Measurements from ENCODE around the gene RUNX2. TPM values are rescaled to one million over a fixed set of nuclear protein-coding genes. Genes with fewer than 3 reads are reported as not detected.

The RUNX2 gene
- total and polyA plus RNA-seq, 4 donors = 0.09 to 1.5 (median 0.75) TPM

DNA sequence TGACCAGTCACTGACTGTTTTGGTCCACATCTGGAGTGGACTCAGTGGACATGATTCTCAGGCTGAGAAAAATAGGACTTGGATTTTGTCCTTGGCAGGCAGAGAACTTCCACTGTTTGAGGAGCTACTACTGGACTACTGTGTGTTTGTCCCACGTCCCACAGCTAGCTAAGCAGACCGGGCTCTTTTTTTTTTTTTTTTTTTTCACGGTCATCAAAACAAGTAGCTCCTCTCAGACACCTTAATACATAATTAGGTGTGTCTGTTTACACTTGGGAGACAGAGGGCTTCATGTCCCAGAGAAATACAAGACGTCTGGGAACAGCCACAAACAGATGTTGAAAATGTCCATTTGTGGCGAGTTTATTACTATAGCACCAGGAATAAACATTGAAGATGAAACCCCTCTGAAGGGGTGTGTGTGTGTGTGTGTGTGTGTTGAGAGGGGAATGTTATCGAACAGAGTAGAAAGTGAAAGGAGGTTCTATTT is 204.6 kb downstream of the RUNX2 start:
- TF ChIP-seq, protein P1, sequence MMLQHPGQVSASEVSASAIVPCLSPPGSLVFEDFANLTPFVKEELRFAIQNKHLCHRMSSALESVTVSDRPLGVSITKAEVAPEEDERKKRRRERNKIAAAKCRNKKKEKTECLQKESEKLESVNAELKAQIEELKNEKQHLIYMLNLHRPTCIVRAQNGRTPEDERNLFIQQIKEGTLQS (IDR thresholded peaks at IDR 0.05) = no peak
- TF ChIP-seq FOXA2 (IDR thresholded peaks at IDR 0.05) = no peak
- TF ChIP-seq EGR1 (IDR thresholded peaks at IDR 0.05; ENCODE audit: low read depth in 2 of 2) = no peak
- no peak for TF ChIP-seq JUND (IDR thresholded peaks at IDR 0.05)
- TF ChIP-seq, protein P2, sequence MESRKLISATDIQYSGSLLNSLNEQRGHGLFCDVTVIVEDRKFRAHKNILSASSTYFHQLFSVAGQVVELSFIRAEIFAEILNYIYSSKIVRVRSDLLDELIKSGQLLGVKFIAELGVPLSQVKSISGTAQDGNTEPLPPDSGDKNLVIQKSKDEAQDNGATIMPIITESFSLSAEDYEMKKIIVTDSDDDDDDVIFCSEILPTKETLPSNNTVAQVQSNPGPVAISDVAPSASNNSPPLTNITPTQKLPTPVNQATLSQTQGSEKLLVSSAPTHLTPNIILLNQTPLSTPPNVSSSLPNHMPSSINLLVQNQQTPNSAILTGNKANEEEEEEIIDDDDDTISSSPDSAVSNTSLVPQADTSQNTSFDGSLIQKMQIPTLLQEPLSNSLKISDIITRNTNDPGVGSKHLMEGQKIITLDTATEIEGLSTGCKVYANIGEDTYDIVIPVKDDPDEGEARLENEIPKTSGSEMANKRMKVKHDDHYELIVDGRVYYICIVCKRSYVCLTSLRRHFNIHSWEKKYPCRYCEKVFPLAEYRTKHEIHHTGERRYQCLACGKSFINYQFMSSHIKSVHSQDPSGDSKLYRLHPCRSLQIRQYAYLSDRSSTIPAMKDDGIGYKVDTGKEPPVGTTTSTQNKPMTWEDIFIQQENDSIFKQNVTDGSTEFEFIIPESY (IDR thresholded peaks at IDR 0.05) = no peak
- TF ChIP-seq, protein P3, sequence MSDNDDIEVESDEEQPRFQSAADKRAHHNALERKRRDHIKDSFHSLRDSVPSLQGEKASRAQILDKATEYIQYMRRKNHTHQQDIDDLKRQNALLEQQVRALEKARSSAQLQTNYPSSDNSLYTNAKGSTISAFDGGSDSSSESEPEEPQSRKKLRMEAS (IDR thresholded peaks at IDR 0.05) = no peak
- TF ChIP-seq, protein P4, sequence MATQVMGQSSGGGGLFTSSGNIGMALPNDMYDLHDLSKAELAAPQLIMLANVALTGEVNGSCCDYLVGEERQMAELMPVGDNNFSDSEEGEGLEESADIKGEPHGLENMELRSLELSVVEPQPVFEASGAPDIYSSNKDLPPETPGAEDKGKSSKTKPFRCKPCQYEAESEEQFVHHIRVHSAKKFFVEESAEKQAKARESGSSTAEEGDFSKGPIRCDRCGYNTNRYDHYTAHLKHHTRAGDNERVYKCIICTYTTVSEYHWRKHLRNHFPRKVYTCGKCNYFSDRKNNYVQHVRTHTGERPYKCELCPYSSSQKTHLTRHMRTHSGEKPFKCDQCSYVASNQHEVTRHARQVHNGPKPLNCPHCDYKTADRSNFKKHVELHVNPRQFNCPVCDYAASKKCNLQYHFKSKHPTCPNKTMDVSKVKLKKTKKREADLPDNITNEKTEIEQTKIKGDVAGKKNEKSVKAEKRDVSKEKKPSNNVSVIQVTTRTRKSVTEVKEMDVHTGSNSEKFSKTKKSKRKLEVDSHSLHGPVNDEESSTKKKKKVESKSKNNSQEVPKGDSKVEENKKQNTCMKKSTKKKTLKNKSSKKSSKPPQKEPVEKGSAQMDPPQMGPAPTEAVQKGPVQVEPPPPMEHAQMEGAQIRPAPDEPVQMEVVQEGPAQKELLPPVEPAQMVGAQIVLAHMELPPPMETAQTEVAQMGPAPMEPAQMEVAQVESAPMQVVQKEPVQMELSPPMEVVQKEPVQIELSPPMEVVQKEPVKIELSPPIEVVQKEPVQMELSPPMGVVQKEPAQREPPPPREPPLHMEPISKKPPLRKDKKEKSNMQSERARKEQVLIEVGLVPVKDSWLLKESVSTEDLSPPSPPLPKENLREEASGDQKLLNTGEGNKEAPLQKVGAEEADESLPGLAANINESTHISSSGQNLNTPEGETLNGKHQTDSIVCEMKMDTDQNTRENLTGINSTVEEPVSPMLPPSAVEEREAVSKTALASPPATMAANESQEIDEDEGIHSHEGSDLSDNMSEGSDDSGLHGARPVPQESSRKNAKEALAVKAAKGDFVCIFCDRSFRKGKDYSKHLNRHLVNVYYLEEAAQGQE (IDR thresholded peaks at IDR 0.05) = no peak
- TF ChIP-seq, protein P5, sequence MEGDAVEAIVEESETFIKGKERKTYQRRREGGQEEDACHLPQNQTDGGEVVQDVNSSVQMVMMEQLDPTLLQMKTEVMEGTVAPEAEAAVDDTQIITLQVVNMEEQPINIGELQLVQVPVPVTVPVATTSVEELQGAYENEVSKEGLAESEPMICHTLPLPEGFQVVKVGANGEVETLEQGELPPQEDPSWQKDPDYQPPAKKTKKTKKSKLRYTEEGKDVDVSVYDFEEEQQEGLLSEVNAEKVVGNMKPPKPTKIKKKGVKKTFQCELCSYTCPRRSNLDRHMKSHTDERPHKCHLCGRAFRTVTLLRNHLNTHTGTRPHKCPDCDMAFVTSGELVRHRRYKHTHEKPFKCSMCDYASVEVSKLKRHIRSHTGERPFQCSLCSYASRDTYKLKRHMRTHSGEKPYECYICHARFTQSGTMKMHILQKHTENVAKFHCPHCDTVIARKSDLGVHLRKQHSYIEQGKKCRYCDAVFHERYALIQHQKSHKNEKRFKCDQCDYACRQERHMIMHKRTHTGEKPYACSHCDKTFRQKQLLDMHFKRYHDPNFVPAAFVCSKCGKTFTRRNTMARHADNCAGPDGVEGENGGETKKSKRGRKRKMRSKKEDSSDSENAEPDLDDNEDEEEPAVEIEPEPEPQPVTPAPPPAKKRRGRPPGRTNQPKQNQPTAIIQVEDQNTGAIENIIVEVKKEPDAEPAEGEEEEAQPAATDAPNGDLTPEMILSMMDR (IDR thresholded peaks at IDR 0.05; ENCODE audit: low read depth, low read length, missing input control) = no peak
- TF ChIP-seq RXRA (IDR thresholded peaks at IDR 0.05) = no peak
- no peak for TF ChIP-seq GABPA (IDR thresholded peaks at IDR 0.05 in 1 of 2, conservative IDR thresholded peaks at IDR 0.05 in 1 of 2)
- TF ChIP-seq RAD21 (IDR thresholded peaks at IDR 0.05) = no peak
- no peak for TF ChIP-seq NR2F2 (IDR thresholded peaks at IDR 0.05)
- TF ChIP-seq SP1 (IDR thresholded peaks at IDR 0.05) = no peak
- no peak for TF ChIP-seq HNF4G (IDR thresholded peaks at IDR 0.05)
- no peak for TF ChIP-seq FOXA1 (IDR thresholded peaks at IDR 0.05)
- 41% methylated on average over 6 of the region's 6 CpGs for WGBS
- peaks cover 0 to 4% (median 0%) of the 10 kb centered on the region in 4 donors for H3K4me1 ChIP-seq (ENCODE audit: control insufficient read depth in 4 of 4, insufficient read depth in 4 of 4, low read length in 3 of 4)
- H3K9me3 ChIP-seq (ENCODE audit: control insufficient read depth in 4 of 4, low read length in 3 of 4) = no peaks in the 10 kb centered on the region
- no peak for DNase-seq (ENCODE audit: low spot score)
- no peaks in the 10 kb centered on the region for H3K36me3 ChIP-seq (ENCODE audit: control insufficient read depth in 4 of 4, insufficient read depth in 3 of 4, low read depth in 1 of 4, low read length in 3 of 4)
- H3K27me3 ChIP-seq (ENCODE audit: control insufficient read depth in 4 of 4, insufficient read depth in 4 of 4, low read length in 3 of 4) = no peaks in the 10 kb centered on the region
- H3K4me3 ChIP-seq (ENCODE audit: low read depth in 1 of 3, low read length in 3 of 3) = no peak overlapping the region
- H3K27ac ChIP-seq (ENCODE audit: low read depth in 1 of 2, low read length in 2 of 2) = no peak overlapping the region
- H3K9ac ChIP-seq (ENCODE audit: low read depth in 1 of 2, low read length in 2 of 2) = no peak overlapping the region

DNA sequence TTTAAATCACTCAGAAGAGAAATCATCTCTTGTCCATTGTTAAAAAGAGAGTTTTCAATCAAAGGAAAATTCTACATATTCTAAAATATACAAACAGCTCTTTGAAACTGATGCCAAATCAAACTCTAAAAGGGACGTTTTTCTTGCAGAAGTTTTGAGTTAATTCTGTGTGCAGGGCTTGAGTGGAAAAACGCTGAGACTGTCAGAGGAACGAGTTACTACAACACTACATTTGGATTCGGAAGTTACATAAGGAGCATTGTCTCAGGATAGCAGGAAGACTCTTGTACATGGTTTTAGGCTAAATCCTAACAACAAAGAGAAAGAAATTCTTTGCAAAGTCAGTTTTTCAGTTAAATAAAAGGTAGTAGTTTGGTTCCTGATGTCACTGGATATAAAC is 205.3 kb downstream of the RUNX2 start:
- no peaks in the 10 kb centered on the region for H3K36me3 ChIP-seq (ENCODE audit: control insufficient read depth in 4 of 4, insufficient read depth in 3 of 4, low read depth in 1 of 4, low read length in 3 of 4)
- H3K4me1 ChIP-seq (ENCODE audit: control insufficient read depth in 4 of 4, insufficient read depth in 4 of 4, low read length in 3 of 4) = peaks cover 0 to 4% (median 0%) of the 10 kb centered on the region in 4 donors
- H3K9me3 ChIP-seq (ENCODE audit: control insufficient read depth in 4 of 4, low read length in 3 of 4) = no peaks in the 10 kb centered on the region
- no peak for DNase-seq (ENCODE audit: low spot score)
- H3K4me3 ChIP-seq (ENCODE audit: low read depth in 1 of 3, low read length in 3 of 3) = no peak overlapping the region
- no peak overlapping the region for H3K9ac ChIP-seq (ENCODE audit: low read depth in 1 of 2, low read length in 2 of 2)
- H3K27ac ChIP-seq (ENCODE audit: low read depth in 1 of 2, low read length in 2 of 2) = no peak overlapping the region
- no peaks in the 10 kb centered on the region for H3K27me3 ChIP-seq (ENCODE audit: control insufficient read depth in 4 of 4, insufficient read depth in 4 of 4, low read length in 3 of 4)
- 48% methylated on average over 4 of the region's 4 CpGs for WGBS
- TF ChIP-seq HNF4G (IDR thresholded peaks at IDR 0.05) (no peak), FOXA2 (IDR thresholded peaks at IDR 0.05) (no peak), EGR1 (IDR thresholded peaks at IDR 0.05; ENCODE audit: low read depth in 2 of 2) (no peak), NR2F2 (IDR thresholded peaks at IDR 0.05) (no peak), SP1 (IDR thresholded peaks at IDR 0.05) (no peak), TAF1 (conservative IDR thresholded peaks at IDR 0.05) (no peak), FOXA1 (IDR thresholded peaks at IDR 0.05) (no peak), JUND (IDR thresholded peaks at IDR 0.05) (no peak), RXRA (IDR thresholded peaks at IDR 0.05) (no peak), YY1 (IDR thresholded peaks at IDR 0.05) (no peak)
- TF ChIP-seq, protein P1 (IDR thresholded peaks at IDR 0.05) = no peak
- TF ChIP-seq, protein P5 (IDR thresholded peaks at IDR 0.05; ENCODE audit: low read depth, low read length, missing input control) = no peak
- TF ChIP-seq, protein P4 (IDR thresholded peaks at IDR 0.05) = no peak

Data from liver (tissue), 9 donors.